ENCODE data around the gene PTPRG. TPM values are rescaled to one million over a fixed set of nuclear protein-coding genes. Genes with fewer than 3 reads are reported as not detected.

The PTPRG gene
- total and polyA plus RNA-seq, 2 experiments from 2014 or later: 11.5 to 39.6 TPM

DNA sequence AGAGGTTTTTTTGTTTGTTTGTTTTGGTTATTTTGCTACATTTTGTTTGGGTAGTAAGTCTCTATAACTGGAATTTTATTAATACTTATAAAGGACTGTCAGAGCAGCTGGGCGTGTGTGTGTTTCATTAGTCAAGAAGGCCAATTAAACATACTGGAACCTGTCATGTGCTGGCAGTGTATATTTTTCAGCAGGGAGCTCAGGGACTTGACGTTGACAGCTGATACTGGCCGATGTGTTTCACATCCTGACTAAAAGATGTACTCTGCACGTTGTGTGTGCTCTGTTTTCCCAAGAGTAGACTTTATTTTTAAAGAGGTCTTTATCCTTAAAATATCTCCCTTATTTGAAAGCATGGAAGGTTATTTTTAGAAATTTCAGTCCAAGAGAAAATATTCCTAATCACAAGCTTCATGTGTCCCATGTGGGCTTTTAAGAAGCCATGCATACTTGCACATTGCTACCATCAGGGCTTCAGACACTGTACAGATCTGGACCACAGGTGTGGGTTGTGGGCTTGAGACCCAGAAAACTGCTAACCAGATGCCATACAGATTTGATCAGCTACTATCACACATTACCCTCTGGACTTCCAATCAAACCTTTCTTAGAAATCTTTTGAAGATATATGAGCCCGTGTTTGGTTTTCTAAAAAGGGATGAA, 676.0 kb downstream of the PTPRG start:
- TF ChIP-seq EZH2 (IDR thresholded peaks at IDR 0.05; ENCODE audit: insufficient read depth, poor library complexity, severe bottlenecking) (no peak), EZH2phosphoT487 (IDR thresholded peaks at IDR 0.05; ENCODE audit: insufficient read depth, low read depth) (no peak)
- no peaks in the 10 kb centered on the region for H3F3A ChIP-seq (ENCODE audit: insufficient read depth)
- H3K36me3 ChIP-seq (ENCODE audit: low read depth): no peaks in the 10 kb centered on the region
- no peaks in the 10 kb centered on the region for H3K9me3 ChIP-seq (ENCODE audit: low read depth)
- no peaks in the 10 kb centered on the region for H3K27me3 ChIP-seq (replicated peaks; ENCODE audit: insufficient read depth)
- no peak overlapping the region for H2AFZ ChIP-seq
- DNase-seq: no peak
- no peaks in the 10 kb centered on the region for H4K20me1 ChIP-seq (ENCODE audit: insufficient read depth)
- H3K4me1 ChIP-seq (ENCODE audit: insufficient read depth): no peaks in the 10 kb centered on the region
- H3K27ac ChIP-seq: no peak overlapping the region
- no peaks in the 10 kb centered on the region for H3K79me2 ChIP-seq (ENCODE audit: insufficient read depth)
- H3K4me3 ChIP-seq: no peak overlapping the region
- H3K9ac ChIP-seq: no peak overlapping the region
- WGBS, 2 experiments (ENCODE audit: low coverage in 1 of 2, low lambda C conversion rate in 2 of 2, missing lambda C conversion rate in 2 of 2): 67 to 77% methylated on average over 5 of the region's 5 CpGs
- H3K4me2 ChIP-seq (ENCODE audit: unreplicated experiment): no peak overlapping the region
- in situ Hi-C loops (cut with MboI): no loop called here
- H3K9me2 ChIP-seq (ENCODE audit: insufficient read depth): no peaks in the 10 kb centered on the region

GRCh38 chr3:62238003-62238402, 676.6 kb downstream of the PTPRG start:
- H3K36me3 ChIP-seq (ENCODE audit: low read depth): no peaks in the 10 kb centered on the region
- H3K4me2 ChIP-seq (ENCODE audit: unreplicated experiment): no peak overlapping the region
- H3K4me1 ChIP-seq (ENCODE audit: insufficient read depth): no peaks in the 10 kb centered on the region
- H3K9me3 ChIP-seq (ENCODE audit: low read depth): no peaks in the 10 kb centered on the region
- H3K79me2 ChIP-seq (ENCODE audit: insufficient read depth): no peaks in the 10 kb centered on the region
- no peak overlapping the region for H3K9ac ChIP-seq
- H2AFZ ChIP-seq: no peak overlapping the region
- H3K27me3 ChIP-seq (replicated peaks; ENCODE audit: insufficient read depth): no peaks in the 10 kb centered on the region
- H3K27ac ChIP-seq: no peak overlapping the region
- in situ Hi-C loops (cut with MboI): no loop called here
- H3K4me3 ChIP-seq: no peak overlapping the region
- no peak for TF ChIP-seq EZH2 (IDR thresholded peaks at IDR 0.05; ENCODE audit: insufficient read depth, poor library complexity, severe bottlenecking)
- no peak for TF ChIP-seq EZH2phosphoT487 (IDR thresholded peaks at IDR 0.05; ENCODE audit: insufficient read depth, low read depth)
- DNase-seq: no peak
- no peaks in the 10 kb centered on the region for H3K9me2 ChIP-seq (ENCODE audit: insufficient read depth)
- no peaks in the 10 kb centered on the region for H4K20me1 ChIP-seq (ENCODE audit: insufficient read depth)
- whole genome bisulfite sequencing, 2 experiments (ENCODE audit: low coverage in 1 of 2, low lambda C conversion rate in 2 of 2, missing lambda C conversion rate in 2 of 2): 86% methylated on average over 5 of the region's 5 CpGs
- no peaks in the 10 kb centered on the region for H3F3A ChIP-seq (ENCODE audit: insufficient read depth)

DNA sequence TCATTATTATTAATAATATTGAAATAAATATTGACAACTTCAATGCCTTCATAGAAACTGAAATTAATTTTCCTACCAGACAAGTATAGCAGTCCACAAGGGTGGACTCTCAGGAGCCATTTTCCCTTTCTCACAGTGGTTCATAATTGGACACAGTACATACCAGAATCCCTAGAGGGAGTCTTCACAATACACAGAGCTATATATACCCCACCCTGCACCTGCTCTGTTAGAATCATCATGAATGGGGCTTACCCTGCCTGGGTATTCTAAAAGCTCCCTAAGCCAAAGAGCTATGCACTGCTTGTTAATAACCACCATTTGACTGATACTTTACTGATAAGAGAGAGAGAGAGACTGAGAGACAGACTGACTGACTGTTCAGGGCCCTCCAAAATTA, 677.1 kb downstream of the PTPRG start:
- Histone ChIP-seq H3F3A (ENCODE audit: insufficient read depth) (no peaks in the 10 kb centered on the region), H3K36me3 (ENCODE audit: low read depth) (no peaks in the 10 kb centered on the region), H3K9me2 (ENCODE audit: insufficient read depth) (no peaks in the 10 kb centered on the region), H2AFZ (no peak overlapping the region), H3K4me3 (no peak overlapping the region), H3K9ac (no peak overlapping the region), H3K79me2 (ENCODE audit: insufficient read depth) (no peaks in the 10 kb centered on the region), H4K20me1 (ENCODE audit: insufficient read depth) (no peaks in the 10 kb centered on the region), H3K9me3 (ENCODE audit: low read depth) (no peaks in the 10 kb centered on the region), H3K4me2 (ENCODE audit: unreplicated experiment) (no peak overlapping the region), H3K4me1 (ENCODE audit: insufficient read depth) (no peaks in the 10 kb centered on the region), H3K27ac (no peak overlapping the region), H3K27me3 (replicated peaks; ENCODE audit: insufficient read depth) (no peaks in the 10 kb centered on the region)
- in situ Hi-C loops (cut with MboI): no loop called here
- TF ChIP-seq EZH2phosphoT487 (IDR thresholded peaks at IDR 0.05; ENCODE audit: insufficient read depth, low read depth): no peak
- no peak for TF ChIP-seq EZH2 (IDR thresholded peaks at IDR 0.05; ENCODE audit: insufficient read depth, poor library complexity, severe bottlenecking)
- DNase-seq: no peak

DNA sequence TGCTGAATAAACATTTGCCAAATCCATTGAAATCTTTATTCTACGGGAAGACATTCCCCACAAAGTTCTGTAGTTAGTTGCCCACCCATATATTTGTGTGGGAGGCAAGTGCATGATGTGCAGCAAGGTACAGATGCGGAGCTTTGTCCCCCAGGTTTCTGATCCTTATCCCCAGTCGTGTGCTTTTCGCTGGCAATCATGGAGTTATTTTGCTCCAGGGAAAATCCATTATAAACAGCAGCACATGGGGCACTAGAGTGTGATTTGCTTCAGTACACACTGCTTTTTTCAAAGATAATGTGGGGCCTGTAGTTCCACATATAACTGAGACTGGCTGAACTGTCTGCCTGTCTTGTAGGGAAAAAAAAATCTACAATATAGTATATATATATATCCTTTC, 679.9 kb downstream of the PTPRG start:
- H3K9me2 ChIP-seq (ENCODE audit: insufficient read depth): no peaks in the 10 kb centered on the region
- TF ChIP-seq EZH2 (IDR thresholded peaks at IDR 0.05; ENCODE audit: insufficient read depth, poor library complexity, severe bottlenecking) (no peak), EZH2phosphoT487 (IDR thresholded peaks at IDR 0.05; ENCODE audit: insufficient read depth, low read depth) (no peak)
- no peaks in the 10 kb centered on the region for H3K27me3 ChIP-seq (replicated peaks; ENCODE audit: insufficient read depth)
- H3K9me3 ChIP-seq (ENCODE audit: low read depth): no peaks in the 10 kb centered on the region
- no peaks in the 10 kb centered on the region for H3K4me1 ChIP-seq (ENCODE audit: insufficient read depth)
- H3F3A ChIP-seq (ENCODE audit: insufficient read depth): no peaks in the 10 kb centered on the region
- DNase-seq: no peak
- H3K36me3 ChIP-seq (ENCODE audit: low read depth): peaks cover 3% of the 10 kb centered on the region; the same call in 1 of the 2 replicates
- no peak overlapping the region for H3K4me2 ChIP-seq (ENCODE audit: unreplicated experiment)
- H3K9ac ChIP-seq: no peak overlapping the region
- H3K27ac ChIP-seq: no peak overlapping the region
- no peaks in the 10 kb centered on the region for H3K79me2 ChIP-seq (ENCODE audit: insufficient read depth)
- H3K4me3 ChIP-seq: no peak overlapping the region
- no peak overlapping the region for H2AFZ ChIP-seq
- in situ Hi-C loops (cut with MboI): no loop called here
- no peaks in the 10 kb centered on the region for H4K20me1 ChIP-seq (ENCODE audit: insufficient read depth)
- 93 to 94% methylated on average over 4 of the region's 4 CpGs for WGBS, 2 experiments (ENCODE audit: low coverage in 1 of 2, low lambda C conversion rate in 2 of 2, missing lambda C conversion rate in 2 of 2)

All from GM23248 (cell line).